ENCODE measurements around the gene LZTS3.
"Not testable (repeated sequence)": the region's sequence is repeated elsewhere in the genome, so short reads cannot be mapped to it uniquely, and the experiment has no call there.

The LZTS3 gene

GRCh38 chr20:3166913-3167342 lies 6.4 kb downstream of the LZTS3 start:
- DNase-seq, result no peak

GRCh38 chr20:3166338-3166912 lies 6.9 kb downstream of the LZTS3 start:
- DNase-seq, result no peak

- DNase-seq, result no peak
Measured at GRCh38 chr20:3165473-3166337, 7.6 kb downstream of the LZTS3 start.

- DNase-seq, result no peak
Measured at GRCh38 chr20:3164763-3165410, 8.5 kb downstream of the LZTS3 start.

GRCh38 chr20:3164043-3164762 lies 9.1 kb downstream of the LZTS3 start:
- no peak for DNase-seq

DNA sequence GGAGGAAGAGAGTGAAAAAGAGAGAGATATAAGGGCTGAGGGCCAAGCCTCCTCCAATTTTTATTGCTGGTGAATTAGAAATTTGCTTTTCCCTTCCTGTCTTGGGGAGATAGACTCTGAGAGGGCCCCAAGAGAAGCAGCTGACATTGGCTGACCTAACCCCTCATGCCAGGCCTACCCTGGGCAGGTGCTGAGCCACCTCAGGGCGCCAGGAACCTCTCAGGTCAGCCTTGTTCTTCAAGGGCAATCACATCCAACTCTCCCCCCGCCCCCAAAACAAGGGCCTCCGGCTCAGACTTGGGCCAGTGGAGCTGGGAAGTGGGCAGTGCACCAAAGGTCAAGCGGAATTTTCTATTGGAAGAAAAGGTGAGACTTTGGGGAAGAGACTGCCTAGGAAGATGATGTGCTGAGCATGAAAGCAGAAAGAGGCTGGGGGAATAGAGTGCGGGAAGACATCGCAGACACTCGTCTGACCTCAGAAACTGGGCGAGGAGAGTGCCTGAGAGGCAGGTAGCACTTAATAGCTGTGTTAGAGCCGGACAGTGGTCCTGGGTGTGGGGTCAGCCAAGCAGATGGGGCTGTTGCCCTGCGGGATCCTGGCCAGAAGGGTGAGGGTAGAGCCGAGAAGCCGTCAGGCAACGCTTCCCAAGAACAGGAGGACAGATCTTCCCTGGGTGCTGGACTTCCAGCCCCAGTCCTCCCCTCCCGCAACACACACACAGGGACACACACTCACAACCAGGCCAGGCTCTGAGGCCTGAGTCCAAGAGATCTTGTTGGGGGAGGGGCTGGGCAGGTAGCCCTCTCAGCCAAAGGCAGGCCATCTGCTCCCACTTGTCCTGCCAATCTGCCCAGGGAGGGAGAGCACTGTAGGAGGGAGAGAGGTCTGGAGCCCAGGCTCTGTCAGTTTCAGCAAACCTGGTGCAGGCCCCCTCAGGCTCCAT lies 10.0 kb downstream of the LZTS3 start:
- DNase-seq, result no peak

DNA sequence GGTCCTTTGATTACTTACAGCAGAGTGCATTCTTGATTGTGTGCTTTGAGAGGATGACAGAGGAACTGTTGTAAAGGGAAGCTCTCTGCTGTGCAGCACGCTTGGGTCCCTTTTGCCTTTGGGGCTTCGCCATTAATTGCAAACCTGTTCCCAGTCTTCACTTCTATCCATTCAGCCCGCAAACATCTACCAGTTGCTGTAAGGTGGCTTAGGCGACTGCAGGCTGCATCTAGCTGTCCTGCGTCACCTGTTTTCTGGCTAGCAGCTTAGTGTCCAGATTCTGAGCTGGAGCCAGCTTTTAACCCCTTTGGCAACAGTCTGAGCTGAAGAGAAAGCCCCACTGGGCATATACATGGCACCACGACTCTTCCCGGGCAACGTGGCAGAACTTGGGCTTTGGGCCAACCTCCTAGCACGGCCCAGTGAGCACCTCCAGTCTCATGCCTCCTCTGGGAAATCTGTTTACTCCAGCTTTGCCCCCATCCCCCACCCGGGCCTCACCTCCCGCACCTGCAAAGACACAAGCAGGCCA lies 11.2 kb downstream of the LZTS3 start:
- no peak for DNase-seq

DNA sequence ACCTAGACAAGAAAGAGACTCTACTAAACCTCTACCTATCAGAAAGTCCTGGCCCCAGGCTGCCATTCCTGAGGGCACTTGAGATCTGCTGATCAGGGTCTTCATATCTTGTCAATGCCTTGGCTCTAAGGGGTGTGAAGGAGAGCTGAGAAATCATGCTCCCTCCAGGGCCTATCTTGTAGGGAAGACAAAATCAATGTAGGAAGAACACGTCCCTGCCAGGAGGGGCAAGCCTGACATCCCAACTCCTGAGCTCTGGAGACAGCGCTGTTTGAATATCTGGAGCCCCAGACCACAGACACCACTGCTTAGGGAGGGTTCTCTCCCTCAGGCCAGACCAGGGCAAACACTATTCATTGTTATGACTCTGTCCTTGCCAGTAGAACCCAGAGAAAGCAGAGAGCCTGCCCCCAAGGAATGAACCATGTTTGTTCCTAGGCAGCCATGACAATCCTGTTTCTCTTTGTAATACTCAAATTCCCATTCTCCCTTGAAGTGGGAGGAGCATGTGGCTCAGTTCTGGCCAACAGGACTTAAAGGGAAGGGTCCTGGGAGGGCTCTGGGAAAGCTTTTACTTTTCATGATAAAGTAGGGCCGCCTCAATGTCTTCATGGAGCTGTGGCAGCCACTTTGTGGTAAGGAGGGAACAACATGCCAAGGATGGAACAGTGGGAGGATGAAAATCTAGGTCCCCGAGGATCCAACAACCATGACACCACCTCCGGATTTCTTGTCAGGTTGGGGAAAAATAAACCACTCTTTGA lies 11.9 kb downstream of the LZTS3 start:
- no peak for DNase-seq

DNA sequence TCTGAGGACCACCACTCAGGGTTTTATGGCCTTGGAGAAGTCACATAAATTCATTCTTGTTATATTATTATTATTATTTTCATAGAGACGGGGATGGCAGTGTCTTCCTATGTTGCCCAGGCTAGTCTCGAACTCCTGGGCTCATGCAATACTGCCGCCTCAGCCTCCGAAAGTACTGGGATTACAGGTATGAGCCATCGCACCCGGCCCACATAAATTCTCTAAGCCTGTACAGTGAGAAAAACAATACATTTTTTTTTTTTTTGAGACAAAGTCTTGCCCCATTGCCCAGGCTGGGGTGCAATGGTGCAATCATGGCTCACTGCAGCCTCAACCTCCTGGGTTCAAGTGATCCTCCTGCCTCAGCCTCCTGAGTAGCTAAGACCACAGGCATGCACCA lies 12.9 kb downstream of the LZTS3 start:
- no peak for DNase-seq

- DNase-seq, result no peak
Measured at GRCh38 chr20:3158968-3159431, 14.3 kb downstream of the LZTS3 start.

DNA sequence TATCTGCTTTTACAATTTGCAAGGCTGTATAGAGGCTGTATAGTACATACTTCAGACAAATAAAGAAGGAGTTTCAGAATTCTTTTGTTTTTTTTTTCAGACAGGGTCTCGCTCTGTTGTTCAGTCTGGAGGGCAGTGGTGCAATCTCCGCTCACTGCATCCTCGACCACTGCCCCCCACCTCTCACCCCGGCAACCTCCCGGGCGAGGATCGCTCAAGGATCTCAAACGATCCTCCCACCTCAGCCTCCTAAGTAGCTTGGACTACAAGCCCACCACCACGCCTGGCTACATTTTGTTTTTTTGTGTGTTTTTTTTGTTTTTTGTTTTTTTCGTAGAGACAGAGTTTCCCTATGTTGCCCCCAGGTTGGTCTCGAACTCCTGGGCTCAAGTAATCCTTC lies 15.5 kb downstream of the LZTS3 start:
- DNase-seq, result no peak

DNA sequence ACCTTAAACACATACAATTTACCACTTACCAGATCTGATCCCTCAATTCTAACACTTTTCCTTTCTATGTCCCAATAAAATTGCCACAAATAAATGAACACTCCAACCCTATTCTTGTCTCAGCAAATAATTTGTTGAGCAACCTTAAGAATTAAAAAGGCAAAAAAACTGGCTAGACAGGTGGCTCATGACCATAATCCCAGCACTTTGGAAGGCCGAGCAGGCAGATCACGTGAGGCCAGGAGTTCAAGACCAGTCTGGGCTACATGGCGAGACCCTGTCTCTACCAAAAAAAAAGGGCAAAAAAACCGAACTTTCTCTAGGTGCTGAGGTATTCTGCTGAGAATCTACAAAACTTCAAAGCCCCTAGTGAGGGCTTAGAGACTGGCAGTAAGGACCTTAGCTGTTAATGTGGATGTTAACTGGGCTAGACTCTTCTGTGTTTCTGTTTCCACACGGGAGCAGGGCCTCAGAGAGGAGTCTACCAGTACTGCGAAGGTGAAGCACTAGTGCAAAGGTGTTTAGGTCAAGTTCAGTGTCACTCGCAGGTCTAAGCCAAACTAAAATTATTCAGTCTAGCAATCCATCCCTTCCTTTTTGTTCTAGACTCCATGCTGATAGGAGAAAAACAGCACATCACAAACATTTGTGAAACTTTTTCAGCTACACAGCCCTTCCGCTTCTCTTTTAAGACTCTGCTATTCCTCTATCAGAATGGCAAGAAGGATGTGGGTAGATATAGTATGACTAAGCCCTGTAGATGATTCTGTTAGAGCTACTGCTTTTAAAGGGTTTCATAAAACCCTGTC lies 16.3 kb downstream of the LZTS3 start:
- DNase-seq, result no peak

DNA sequence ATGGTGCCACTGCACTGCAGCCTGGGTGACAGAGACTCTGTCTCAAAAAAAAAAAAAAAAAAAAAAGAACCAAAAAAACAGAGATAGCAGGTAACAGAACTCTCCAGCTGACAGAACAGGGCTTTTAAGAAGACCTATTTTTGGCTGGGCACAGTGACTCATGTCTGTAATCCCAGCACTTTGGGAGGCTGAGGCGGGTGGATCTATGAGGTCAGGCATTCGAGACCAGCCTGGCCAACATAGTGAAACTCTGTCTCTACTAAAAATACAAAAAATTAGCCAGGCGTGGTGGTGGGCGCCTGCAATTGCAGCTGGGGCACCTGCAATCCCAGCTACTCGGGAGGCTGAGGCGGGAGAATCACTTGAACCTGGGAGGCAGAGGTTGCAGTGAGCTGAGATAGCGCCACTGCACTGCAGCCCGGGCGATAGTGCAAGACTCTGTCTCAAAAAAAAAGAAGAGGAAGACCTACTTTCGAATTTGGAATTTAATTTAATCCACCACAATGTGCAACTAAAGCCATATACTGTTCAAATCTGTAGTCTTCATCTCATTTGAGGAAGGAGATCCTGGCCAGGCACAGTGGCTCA lies 21.2 kb downstream of the LZTS3 start:
- not testable (repeated sequence) for DNase-seq

- no peak for DNase-seq
Measured at GRCh38 chr20:3150908-3151307, 22.4 kb downstream of the LZTS3 start.

DNA sequence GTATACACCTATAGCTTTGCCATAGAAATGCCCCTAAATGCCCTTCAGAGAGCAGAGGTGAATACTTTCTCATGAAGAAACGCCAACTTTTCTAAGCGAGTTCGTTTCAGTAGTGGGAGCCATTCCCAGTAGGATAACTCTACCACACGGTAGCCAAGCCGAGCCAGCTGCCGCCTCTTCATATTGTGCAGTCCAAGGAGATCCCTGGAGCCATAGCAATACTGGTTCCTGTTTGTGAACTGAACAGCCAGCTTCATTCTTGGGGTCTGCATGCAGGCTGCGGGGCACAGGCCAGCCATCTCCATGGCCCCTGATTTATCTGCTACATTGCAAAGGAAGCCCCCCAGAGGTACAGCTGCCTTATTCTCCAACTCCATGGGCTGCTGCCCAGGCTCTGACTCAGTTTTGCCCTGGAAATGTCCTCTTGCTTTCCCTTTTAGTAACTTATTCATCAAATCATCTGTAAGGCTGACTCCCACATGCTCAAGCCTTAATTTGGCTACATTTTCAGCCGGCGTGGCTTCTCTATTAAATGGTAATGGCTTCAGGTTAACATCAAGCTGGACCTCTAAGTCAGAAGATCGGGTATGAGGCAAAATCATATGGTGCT lies 26.5 kb downstream of the LZTS3 start:
- no peak for DNase-seq

DNA sequence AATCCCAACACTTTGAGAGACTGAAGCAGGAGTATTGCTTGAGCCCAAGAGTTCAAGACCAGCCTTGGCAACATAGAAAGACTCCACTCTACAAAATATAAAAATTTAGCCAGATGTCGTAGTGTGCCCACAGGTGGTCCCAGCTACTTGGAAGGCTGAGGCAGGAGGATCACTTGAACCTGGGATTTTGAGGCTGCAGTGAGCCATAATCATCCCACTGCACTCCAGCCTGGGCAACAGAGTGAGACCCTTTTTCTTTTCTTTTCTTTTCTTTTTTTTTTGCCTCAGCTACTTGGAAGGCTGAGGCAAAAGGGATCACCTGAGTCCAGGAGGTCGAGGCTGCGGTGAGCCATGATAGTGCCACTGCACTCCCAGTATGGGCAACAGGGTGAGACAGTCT lies 31.6 kb downstream of the LZTS3 start:
- DNase-seq, result no peak

DNA sequence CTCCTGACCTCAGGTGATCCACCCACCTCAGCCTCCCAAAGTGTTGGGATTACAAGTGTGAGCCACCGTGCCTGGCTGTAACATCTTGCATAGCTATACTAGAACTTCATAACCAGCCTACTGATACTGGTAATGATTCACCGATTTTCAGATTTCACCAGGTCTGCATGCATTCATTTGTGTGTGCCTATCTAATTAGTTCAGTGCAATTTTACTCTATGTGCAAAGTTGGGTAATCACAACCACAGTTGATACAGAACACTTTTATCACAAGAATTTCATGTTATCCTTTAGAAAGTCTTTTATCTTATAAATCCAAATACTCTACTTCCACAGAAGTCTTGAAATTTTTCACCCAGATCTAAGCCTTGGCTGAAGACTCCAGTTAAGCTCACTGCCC lies 35.9 kb downstream of the LZTS3 start:
- no peak for DNase-seq

DNA sequence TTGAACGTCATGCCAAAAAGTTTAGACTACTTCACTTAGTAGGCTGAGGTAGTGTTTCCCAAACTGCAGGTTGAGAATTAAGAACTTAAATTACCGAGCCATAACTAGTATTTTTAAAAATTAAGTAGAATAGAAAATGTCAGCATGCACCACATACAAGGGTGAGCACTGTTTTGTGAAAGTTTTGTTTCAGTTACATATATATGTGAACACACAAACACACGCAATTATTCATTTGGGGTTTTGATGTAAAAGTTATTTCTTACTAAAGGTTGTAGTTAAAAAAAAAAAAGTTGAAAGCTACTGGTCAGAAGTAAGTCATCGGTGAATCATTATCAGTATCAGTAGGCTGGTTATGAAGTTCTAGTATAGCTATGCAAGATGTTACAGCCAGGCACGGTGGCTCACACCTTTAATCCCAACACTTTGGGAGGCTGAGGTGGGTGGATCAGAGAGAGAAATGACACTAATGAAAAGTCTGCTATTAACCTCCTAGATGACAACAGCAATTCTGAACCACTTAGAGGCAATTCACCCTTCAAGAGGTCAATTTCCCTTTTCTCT lies 37.8 kb downstream of the LZTS3 start:
- DNase-seq, result no peak

- no peak for DNase-seq
Measured at GRCh38 chr20:3134151-3134550, 39.2 kb downstream of the LZTS3 start.
